Activated CD4-positive, alpha-beta T cell treated with anti-CD3 and anti-CD28 coated beads, Interleukin-2, amount 10 ng/mL, durations not matched to agents 7 days and 5 days (primary cell): ENCODE results near the gene CISH. TPM values are rescaled to one million over a fixed set of nuclear protein-coding genes. Genes with fewer than 3 reads are reported as not detected.

ENCODE experiments used
- CTCF ChIA-PET: fragments of 350-600 bp; sonication (Branson Sonifier 250); formaldehyde crosslinking; loops from one replicate; lab custom pipeline; 2021; ENCODE audit warnings: antibody characterized with exemption; lab: Charles Lee
- POLR2A ChIA-PET: fragments of 350-600 bp; sonication (Branson Sonifier 250); formaldehyde crosslinking; loops from one replicate; lab custom pipeline; 2021; ENCODE audit warnings: antibody characterized with exemption; lab: Charles Lee
- DNase-seq: peaks from one replicate; pipeline ENCODE4 v3.0.0-alpha.2; 2020
- H3K27ac Mint-ChIP-seq: one replicate; pipeline ENCODE4 v1.8.0; 2021; ENCODE audit warnings: mild to moderate bottlenecking, moderate library complexity, mixed read lengths
- H3K27me3 Mint-ChIP-seq: one replicate; pipeline ENCODE4 v1.8.0; 2021; ENCODE audit warnings: mixed read lengths
- H3K36me3 Mint-ChIP-seq: one replicate; pipeline ENCODE4 v1.8.0; 2021; ENCODE audit warnings: low read depth, mixed read lengths
- H3K4me1 Mint-ChIP-seq: one replicate; pipeline ENCODE4 v1.8.0; 2021; ENCODE audit warnings: mixed read lengths
- H3K4me3 Mint-ChIP-seq: one replicate; pipeline ENCODE4 v1.8.0; 2021; ENCODE audit warnings: mild to moderate bottlenecking, moderate library complexity, mixed read lengths
- H3K9me3 Mint-ChIP-seq: one replicate; pipeline ENCODE4 v1.8.0; 2021; ENCODE audit warnings: mixed read lengths
- total RNA-seq, 2 experiments: library from RNA; stranded (reverse); gene quantifications; one replicate each; pipeline ENCODE4 v1.2.3, GENCODE V29; 2021

CISH gene
- total RNA-seq, 2 experiments from 2014 or later, result 300 to 308 TPM

GRCh38 chr3:50603261-50604109 lies 8.1 kb downstream of the CISH start:
- CTCF ChIA-PET, result interaction anchor here (3.4 to 13.4 kb wide), 5 partner anchors 7 to 30 kb away, joined by 12 to 211 read pairs (median 59); partner anchors contain the start of genes CISH, HEMK1 and MAPKAPK3
- POLR2A ChIA-PET, result interaction anchor here (0.8 to 7.0 kb wide), 4 partner anchors 9 to 32 kb away, joined by 3 to 85 read pairs (median 66); partner anchors contain the start of genes CISH and HEMK1
- DNase-seq, result no peak
- Mint-ChIP-seq H3K4me3 (peak overlapping the region; percentile 99), H3K36me3 (peaks cover 86% of the 10 kb centered on the region), H3K4me1 (peaks cover 78% of the 10 kb centered on the region), H3K27ac (peak overlapping the region; percentile 98), H3K9me3 (no peaks in the 10 kb centered on the region), H3K27me3 (no peaks in the 10 kb centered on the region)

GRCh38 chr3:50602595-50603191 lies 8.9 kb downstream of the CISH start:
- Mint-ChIP-seq H3K27ac (peak overlapping the region; percentile 98), H3K4me1 (peaks cover 85% of the 10 kb centered on the region), H3K4me3 (peak overlapping the region; percentile 99), H3K36me3 (peaks cover 84% of the 10 kb centered on the region), H3K27me3 (no peaks in the 10 kb centered on the region), H3K9me3 (no peaks in the 10 kb centered on the region)
- ChIA-PET POLR2A (interaction anchor here (0.6 to 7.0 kb wide), 7 partner anchors 9 to 539 kb away, joined by 3 to 85 read pairs (median 4); partner anchors contain the start of genes C3orf18, CISH and HEMK1), CTCF (interaction anchor here (1.0 to 13.4 kb wide), 5 partner anchors 8 to 256 kb away, joined by 4 to 211 read pairs (median 59); partner anchors contain the start of genes CISH, HEMK1 and MAPKAPK3)
- peak; percentile 22 for DNase-seq

GRCh38 chr3:50600841-50601591 lies 10.6 kb downstream of the CISH start:
- DNase-seq, result peak; percentile 84
- CTCF ChIA-PET, result interaction anchor here (0.8 to 13.4 kb wide), 6 partner anchors 10 to 33 kb away, joined by 3 to 211 read pairs (median 43); partner anchors contain the start of genes C3orf18, CISH, HEMK1 and MAPKAPK3
- Mint-ChIP-seq H3K36me3 (peaks cover 69% of the 10 kb centered on the region), H3K4me1 (peaks cover 85% of the 10 kb centered on the region), H3K9me3 (no peaks in the 10 kb centered on the region), H3K27ac (peak overlapping the region; percentile 98), H3K27me3 (no peaks in the 10 kb centered on the region), H3K4me3 (peak overlapping the region; percentile 99)
- POLR2A ChIA-PET, result interaction anchor here (1.5 to 7.0 kb wide), 4 partner anchors 11 to 34 kb away, joined by 4 to 85 read pairs (median 66); partner anchors contain the start of genes C3orf18, CISH and HEMK1

- Mint-ChIP-seq H3K27me3 (no peaks in the 10 kb centered on the region), H3K4me3 (peak overlapping the region; percentile 99), H3K36me3 (peaks cover 63% of the 10 kb centered on the region), H3K9me3 (no peaks in the 10 kb centered on the region), H3K27ac (peak overlapping the region; percentile 98), H3K4me1 (peaks cover 85% of the 10 kb centered on the region)
- ChIA-PET POLR2A (interaction anchor here (0.6 to 7.0 kb wide), 4 partner anchors 11 to 835 kb away, joined by 3 to 85 read pairs (median 66); partner anchors contain the start of genes CISH and HEMK1), CTCF (interaction anchor here (1.1 to 13.4 kb wide), 4 partner anchors 10 to 33 kb away, joined by 3 to 211 read pairs (median 118); partner anchors contain the start of genes C3orf18, CISH and HEMK1)
- no peak for DNase-seq
These were observed 11.3 kb downstream of the CISH start for GRCh38 chr3:50600141-50600753.

- no peaks in the 10 kb centered on the region for H3K9me3 Mint-ChIP-seq
- peaks cover 85% of the 10 kb centered on the region for H3K4me1 Mint-ChIP-seq
- peaks cover 61% of the 10 kb centered on the region for H3K36me3 Mint-ChIP-seq
- CTCF ChIA-PET, result interaction anchor here (0.9 to 13.4 kb wide), 4 partner anchors 9 to 26 kb away, joined by 5 to 211 read pairs (median 118); partner anchors contain the start of genes CISH and HEMK1
- no peak for DNase-seq
- POLR2A ChIA-PET, result interaction anchor here (3.5 to 7.0 kb wide), 3 partner anchors 10 to 29 kb away, joined by 56 to 85 read pairs (median 76); partner anchors contain the start of genes CISH and HEMK1
- peak overlapping the region; percentile 99 for H3K4me3 Mint-ChIP-seq
- peak overlapping the region; percentile 98 for H3K27ac Mint-ChIP-seq
- no peaks in the 10 kb centered on the region for H3K27me3 Mint-ChIP-seq
These were observed 11.9 kb downstream of the CISH start for GRCh38 chr3:50599716-50600118.

- POLR2A ChIA-PET, result no interaction called here
- peaks cover 86% of the 10 kb centered on the region for H3K4me1 Mint-ChIP-seq
- CTCF ChIA-PET, result interaction anchor here (0.9 to 13.4 kb wide), 5 partner anchors 9 to 25 kb away, joined by 3 to 209 read pairs (median 8); partner anchors contain the start of genes CISH and HEMK1
- peaks cover 56% of the 10 kb centered on the region for H3K36me3 Mint-ChIP-seq
- H3K4me3 Mint-ChIP-seq, result no peak overlapping the region
- no peak for DNase-seq
- H3K9me3 Mint-ChIP-seq, result no peaks in the 10 kb centered on the region
- no peaks in the 10 kb centered on the region for H3K27me3 Mint-ChIP-seq
- H3K27ac Mint-ChIP-seq, result peak overlapping the region; percentile 98
These were observed 12.4 kb downstream of the CISH start for GRCh38 chr3:50599115-50599715.

GRCh38 chr3:50594253-50594785 lies 17.3 kb downstream of the CISH start:
- Mint-ChIP-seq H3K9me3 (no peaks in the 10 kb centered on the region), H3K4me3 (no peak overlapping the region), H3K36me3 (peaks cover 24% of the 10 kb centered on the region), H3K27ac (peak overlapping the region; percentile 96), H3K27me3 (no peaks in the 10 kb centered on the region), H3K4me1 (peaks cover 85% of the 10 kb centered on the region)
- no peak for DNase-seq
- CTCF ChIA-PET, result interaction anchor here (1.3 to 11.1 kb wide), 4 partner anchors 9 to 19 kb away, joined by 3 to 284 read pairs (median 108); partner anchors contain the start of genes C3orf18, CISH and HEMK1
- POLR2A ChIA-PET, result no interaction called here

- no peak for DNase-seq
These were observed 19.0 kb downstream of the CISH start for GRCh38 chr3:50592568-50592967.

GRCh38 chr3:50591196-50591741 lies 20.3 kb downstream of the CISH start:
- H3K9me3 Mint-ChIP-seq, result no peaks in the 10 kb centered on the region
- peaks cover 15% of the 10 kb centered on the region for H3K36me3 Mint-ChIP-seq
- H3K27me3 Mint-ChIP-seq, result no peaks in the 10 kb centered on the region
- DNase-seq, result no peak
- H3K4me3 Mint-ChIP-seq, result peak overlapping the region; percentile 70
- POLR2A ChIA-PET, result interaction anchor here (0.7 to 7.3 kb wide), 9 partner anchors 12 to 25 kb away, joined by 3 to 76 read pairs (median 5); partner anchors contain the start of genes CISH and HEMK1
- CTCF ChIA-PET, result interaction anchor here (0.6 to 11.1 kb wide), 12 partner anchors 8 to 879 kb away, joined by 3 to 284 read pairs (median 4); partner anchors contain the start of genes C3orf18, CISH, CYB561D2 and HEMK1
- H3K27ac Mint-ChIP-seq, result peak overlapping the region; percentile 96
- peaks cover 96% of the 10 kb centered on the region for H3K4me1 Mint-ChIP-seq

More at GRCh38 chr3:50592568-50592967, 19.0 kb downstream of the CISH start:
- H3K9me3 Mint-ChIP-seq, result no peaks in the 10 kb centered on the region
- H3K36me3 Mint-ChIP-seq, result peaks cover 14% of the 10 kb centered on the region
- peak overlapping the region; percentile 96 for H3K27ac Mint-ChIP-seq
- H3K4me3 Mint-ChIP-seq, result peak overlapping the region; percentile 3
- ChIA-PET POLR2A (interaction anchor here (1.1 to 7.3 kb wide), 4 partner anchors 11 to 22 kb away, joined by 5 to 76 read pairs (median 8); no protein-coding TSS in a partner anchor), CTCF (interaction anchor here (0.9 to 11.1 kb wide), 5 partner anchors 13 to 40 kb away, joined by 4 to 284 read pairs (median 76); partner anchors contain the start of genes C3orf18, CISH, HEMK1 and MAPKAPK3)
- no peaks in the 10 kb centered on the region for H3K27me3 Mint-ChIP-seq
- peaks cover 86% of the 10 kb centered on the region for H3K4me1 Mint-ChIP-seq
